GM12878 (cell line): ENCODE results near the gene THOC6. TPM values are rescaled to one million over a fixed set of nuclear protein-coding genes. Genes with fewer than 3 reads are reported as not detected.

Source experiments
- ATAC-seq: fragments of 200-7000 bp; cut with Tn5 transposase; 3 replicates; pipeline ENCODE4 v1.9.1; 2020; ENCODE audit warnings: mild to moderate bottlenecking, moderate library complexity
- BruUV-seq: library from RNA; stranded (reverse); fragments of 400-500 nt; replicated peaks from 2 replicates; lab custom pipeline; 2021; lab: Mats Ljungman, UMichigan
- CTCF ChIA-PET: fragments of 300-600 bp; sonication (Branson Sonifier 250); formaldehyde crosslinking; extraction: SDS; loops from one replicate; lab custom pipeline; 2021; ENCODE audit warnings: inconsistent platforms; lab: Yijun Ruan, JAX
- POLR2A ChIA-PET: fragments of 350-600 bp; formaldehyde crosslinking; extraction: SDS; loops from one replicate; lab custom pipeline; 2021; ENCODE audit warnings: inconsistent platforms; lab: Charles Lee
- RAD21 ChIA-PET: fragments of 300-600 bp; sonication (Branson Sonifier 250); formaldehyde crosslinking; loops from one replicate; lab custom pipeline; 2023; ENCODE audit warnings: antibody characterized with exemption; ENCODE audit not compliant: unreplicated experiment; lab: Charles Lee
- SMC1A ChIA-PET: fragments of 300-600 bp; sonication (Branson Sonifier 250); formaldehyde crosslinking; loops from one replicate; lab custom pipeline; 2023; ENCODE audit not compliant: unreplicated experiment, uncharacterized antibody; lab: Charles Lee
- DNase-seq: peaks from one replicate; pipeline ENCODE4 v3.0.0-alpha.2; 2011; ENCODE audit warnings: low read depth, low spot score
- FAIRE-seq: peaks from 3 replicates; lab custom pipeline; 2011; peaks lifted over from hg19 to GRCh38; lab: Jason Lieb, UNC
- H2AFZ ChIP-seq: 2 replicates; pipeline ENCODE4 v1.6.0; 2011; ENCODE audit warnings: low read depth, low read length, control low read depth; ENCODE audit not compliant: control insufficient read depth
- H3K27ac ChIP-seq: 2 replicates; pipeline ENCODE4 v1.5.1; 2011; ENCODE audit warnings: control low read depth; ENCODE audit not compliant: control insufficient read depth, insufficient read depth
- H3K27me3 ChIP-seq, 2 experiments: replicated peaks in 1 of 2; 2 replicates each; pipeline versions ENCODE4 v1.6.0 to v1.6.1; 2011; ENCODE audit warnings: low read length in 1 of 2; ENCODE audit not compliant: control insufficient read depth in 2 of 2, insufficient read depth in 2 of 2
- H3K36me3 ChIP-seq, 2 experiments: 2 replicates each; pipeline ENCODE4 v1.5.1; 2011; ENCODE audit warnings: low read length in 1 of 2; ENCODE audit not compliant: control insufficient read depth in 2 of 2, insufficient read depth in 2 of 2
- H3K4me1 ChIP-seq: 2 replicates; pipeline ENCODE4 v1.6.1; 2011; ENCODE audit warnings: mild to moderate bottlenecking, low read length, moderate library complexity, mixed read lengths; ENCODE audit not compliant: control insufficient read depth, insufficient read depth
- H3K4me2 ChIP-seq: 2 replicates; pipeline ENCODE4 v1.6.0; 2011; ENCODE audit warnings: control low read depth; ENCODE audit not compliant: control insufficient read depth, insufficient read depth
- H3K4me3 ChIP-seq: fragments of 200-600 bp; sonication (generic); 2 replicates; pipeline ENCODE4 v1.5.1; 2016
- H3K79me2 ChIP-seq: 2 replicates; pipeline ENCODE4 v1.6.0; 2011; ENCODE audit warnings: low read length; ENCODE audit not compliant: control insufficient read depth, insufficient read depth
- H3K9ac ChIP-seq: 2 replicates; pipeline ENCODE4 v1.8.0; 2011; ENCODE audit warnings: low read length, control low read depth, mixed read lengths; ENCODE audit not compliant: control insufficient read depth, insufficient read depth
- H3K9me3 ChIP-seq: replicated peaks from 3 replicates; pipeline ENCODE4 v1.5.1; 2011; ENCODE audit warnings: mild to moderate bottlenecking, low read length; ENCODE audit not compliant: control insufficient read depth, insufficient read depth
- H4K20me1 ChIP-seq: 2 replicates; pipeline ENCODE4 v1.6.0; 2011; ENCODE audit not compliant: control insufficient read depth, insufficient read depth
- BACH1 ChIP-seq: fragments of 450-650 bp; IDR thresholded peaks from 2 replicates; pipeline ENCODE4 v1.6.1; 2017; ENCODE audit warnings: mild to moderate bottlenecking, borderline replicate concordance
- CBFB ChIP-seq: IDR thresholded peaks from 2 replicates; pipeline ENCODE4 v1.6.1; 2016; ENCODE audit warnings: antibody characterized with exemption, low read depth
- CEBPZ ChIP-seq: fragments of 150-350 bp; IDR thresholded peaks from 2 replicates; pipeline ENCODE4 v1.6.1; 2016; ENCODE audit warnings: low read depth, low read length
- CREM ChIP-seq: IDR thresholded peaks from 2 replicates; pipeline ENCODE4 v1.6.1; 2014; ENCODE audit warnings: antibody characterized with exemption, low read depth
- DPF2 ChIP-seq: fragments of 450-650 bp; IDR thresholded peaks from 2 replicates; pipeline ENCODE4 v1.6.1; 2017; ENCODE audit warnings: mild to moderate bottlenecking
- E2F4 ChIP-seq: IDR thresholded peaks from 2 replicates; pipeline ENCODE4 v1.6.1; 2012; ENCODE audit warnings: low read depth, low read length, improper control_type of control experiment
- EGR1 ChIP-seq, 2 experiments: IDR thresholded peaks; 1 replicate in 1 of 2; 2 replicates in 1 of 2; pipeline ENCODE4 v1.6.1; 2011 to 2012; ENCODE audit warnings: low read depth in 2 of 2, low read length in 2 of 2, borderline replicate concordance in 1 of 2, mild to moderate bottlenecking in 1 of 2, moderate library complexity in 1 of 2
- HDGF ChIP-seq: fragments of 450-650 bp; IDR thresholded peaks from 2 replicates; pipeline ENCODE4 v1.6.1; 2016; ENCODE audit warnings: antibody characterized with exemption
- MEF2A ChIP-seq: IDR thresholded peaks from 2 replicates; pipeline ENCODE4 v1.6.1; 2011; ENCODE audit warnings: low read depth, mild to moderate bottlenecking, low read length, moderate library complexity; ENCODE audit not compliant: insufficient read depth
- NKRF ChIP-seq: fragments of 450-650 bp; conservative IDR thresholded peaks from 2 replicates; pipeline ENCODE4 v1.6.1; 2017; ENCODE audit warnings: mild to moderate bottlenecking, moderate library complexity
- RELA ChIP-seq: fragments of 450-650 bp; IDR thresholded peaks from 2 replicates; pipeline ENCODE4 v1.8.0; 2014; ENCODE audit warnings: borderline replicate concordance; ENCODE audit not compliant: partially characterized antibody
- SIN3A ChIP-seq: IDR thresholded peaks from 2 replicates; pipeline ENCODE4 v1.6.1; 2012; ENCODE audit warnings: low read depth, low read length, improper control_type of control experiment
- SP1 ChIP-seq: IDR thresholded peaks from one replicate; pipeline ENCODE4 v1.6.1; 2011; ENCODE audit warnings: low read depth, low read length
- SREBF1 ChIP-seq: IDR thresholded peaks from 2 replicates; pipeline ENCODE4 v1.6.1; 2012; ENCODE audit warnings: mild to moderate bottlenecking, low read length
- STAT3 ChIP-seq: IDR thresholded peaks from 2 replicates; pipeline ENCODE4 v1.6.1; 2011; ENCODE audit warnings: low read depth, low read length, improper control_type of control experiment
- TCF3 ChIP-seq: IDR thresholded peaks from 2 replicates; pipeline ENCODE4 v1.6.1; 2012; ENCODE audit warnings: low read depth, mild to moderate bottlenecking, low read length, borderline replicate concordance; ENCODE audit not compliant: insufficient read depth
- ZNF207 ChIP-seq: fragments of 450-650 bp; IDR thresholded peaks from 2 replicates; pipeline ENCODE4 v1.6.1; 2014; ENCODE audit warnings: antibody characterized with exemption, mild to moderate bottlenecking, borderline replicate concordance
- WGBS: methylation state at CpG from one replicate; pipeline ENCODE4 v1.1.6; 2016; ENCODE audit warnings: low lambda C conversion rate; ENCODE audit not compliant: insufficient replicate concordance, insufficient coverage; ENCODE audit errors: missing lambda C conversion rate; 5-methylcytosine and 5-hydroxymethylcytosine counted together
- in situ Hi-C: fragments of 300-500 bp; cut with MboI; formaldehyde crosslinking; loops from 9 replicates; pipeline ENCODE4 v1.14.3; 2018; ENCODE audit warnings: mixed read lengths
- intact Hi-C: fragments of 100-400 bp; cut with micrococcal nuclease; formaldehyde crosslinking; loops from one replicate; pipeline ENCODE4 v1.14.2; 2022; ENCODE audit not compliant: unreplicated experiment
- polyA plus RNA-seq, 11 experiments: library from polyadenylated mRNA; depleted of rRNA in 4 of 11; unstranded in 6 of 11; stranded (reverse) in 5 of 11; fragments of >200 nt; fragmentation: Nextera tagmentation in 4 of 11; fragmentation: Illumina TruSeq in 1 of 11; extraction: Ambion mirVana in 4 of 11; extraction: Trizol in 1 of 11; gene quantifications; 1 replicate in 1 of 11; 2 replicates in 10 of 11; pipeline versions ENCODE4 v1.2.1 to v1.2.3, GENCODE V29; 2011 to 2016; ENCODE audit warnings: inconsistent platforms in 2 of 11, missing spikeins in 2 of 11, low read depth in 1 of 11
- total RNA-seq, 4 experiments: library from RNA; depleted of rRNA in 3 of 4; stranded (reverse); fragments of >200 nt in 3 of 4; fragmentation: Illumina TruSeq in 1 of 4; extraction: Trizol in 1 of 4; gene quantifications; 2 replicates each; pipeline versions ENCODE4 v1.2.1 to v1.2.3, GENCODE V29; 2013 to 2021

THOC6 gene
- total and polyA plus RNA-seq, 10 of the 15 experiments (the other 5 are each of a cell fraction or from before 2014, with no cell fraction given), result 1.0 to 54.4 (median 27.9) TPM

GRCh38 chr16:3003582-3004270, 20.1 kb upstream of the THOC6 start:
- SMC1A ChIA-PET, result interaction anchor here (0.6 to 7.2 kb wide), 6 partner anchors 13 to 1654 kb away, joined by 3 to 91 read pairs (median 4); partner anchors contain the start of genes HCFC1R1 and THOC6
- peaks cover 0 to 7% of the 10 kb centered on the region in 2 experiments; a peak in 3 of 4 replicates for H3K27me3 ChIP-seq
- H3K4me2 ChIP-seq, result no peak overlapping the region; the same call in 1 of the 2 replicates
- H4K20me1 ChIP-seq, result no peaks in the 10 kb centered on the region
- H3K9me3 ChIP-seq, result no peaks in the 10 kb centered on the region
- H3K9ac ChIP-seq, result no peak overlapping the region
- POLR2A ChIA-PET, result interaction anchor here (1.0 to 1.6 kb wide), 3 partner anchors 20 to 24 kb away, joined by 3 to 7 read pairs (median 4); partner anchors contain the start of genes HCFC1R1 and THOC6
- RAD21 ChIA-PET, result interaction anchor here (0.6 to 3.8 kb wide), 9 partner anchors 17 to 1038 kb away, joined by 3 to 94 read pairs (median 4); partner anchors contain the start of genes HCFC1R1, PKMYT1, THOC6 and TNFRSF12A
- peak; percentile 99 for FAIRE-seq
- H3K27ac ChIP-seq, result no peak overlapping the region
- CTCF ChIA-PET, result interaction anchor here (0.6 to 11.3 kb wide), 17 partner anchors 22 to 646 kb away, joined by 3 to 421 read pairs (median 4); partner anchors contain the start of genes CLDN6, HCFC1R1, IL32 and MMP25
- no peak overlapping the region for H2AFZ ChIP-seq
- in situ Hi-C loops (no loop called here), intact Hi-C loops (loop anchor here (1.0 kb wide), 1 partner anchor 25 kb away; no protein-coding TSS in a partner anchor)
- no peak overlapping the region for H3K4me3 ChIP-seq
- peak; percentile 97 for DNase-seq
- ATAC-seq, result peak; percentile 100
- no TSS peak for BruUV-seq
- H3K79me2 ChIP-seq, result no peaks in the 10 kb centered on the region
- H3K4me1 ChIP-seq, result peaks cover 17% of the 10 kb centered on the region
- H3K36me3 ChIP-seq, result no peaks in the 10 kb centered on the region
- 12% methylated on average over 51 of the region's 58 CpGs for WGBS
- 0 out of 2 replicates have a peak, but pooled peaks have one; percentile 47 for TF ChIP-seq CREM
- TF ChIP-seq STAT3, result no peak
- no peak for TF ChIP-seq SREBF1
- TF ChIP-seq MEF2A, result no peak
- peak; percentile 72 for TF ChIP-seq DPF2
- TF ChIP-seq TCF3, result peak; percentile 70; the same call in 1 of the 2 replicates
- TF ChIP-seq EGR1 (IDR thresholded peaks at IDR 0.05; ENCODE audit: borderline replicate concordance in 1 of 2, low read depth in 2 of 2, low read length in 2 of 2), result no peak
- TF ChIP-seq NKRF, result 0 out of 2 replicates have a peak, but pooled peaks have one; percentile 52
- TF ChIP-seq SP1, result peak; percentile 99
- TF ChIP-seq SIN3A, result peak; percentile 60; the same call in 1 of the 2 replicates
- TF ChIP-seq ZNF207, result peak; percentile 48; the same call in 1 of the 2 replicates
- TF ChIP-seq RELA, result peak; percentile 14
- TF ChIP-seq E2F4, result 0 out of 2 replicates have a peak, but pooled peaks have one; percentile 51
- peak; percentile 88 for TF ChIP-seq CBFB
- TF ChIP-seq HDGF, result peak; percentile 86; the same call in 1 of the 2 replicates
- TF ChIP-seq CEBPZ, result peak; percentile 48; the same call in 1 of the 2 replicates
- no peak for TF ChIP-seq BACH1
